Glutamatergic neuron (in vitro differentiated cells): ENCODE data around the gene KCNA3. TPM values are rescaled to one million over a fixed set of nuclear protein-coding genes. Genes with fewer than 3 reads are reported as not detected.

Experiments used
- DNase-seq: peaks from one replicate; pipeline ENCODE4 v3.0.0; 2022
- H3K27ac Mint-ChIP-seq: one replicate; pipeline ENCODE4 v1.8.0; 2020; ENCODE audit warnings: mild to moderate bottlenecking, mixed read lengths, inconsistent platforms; ENCODE audit not compliant: unreplicated experiment
- H3K27me3 Mint-ChIP-seq: one replicate; pipeline ENCODE4 v1.8.0; 2020; ENCODE audit warnings: mild to moderate bottlenecking, moderate library complexity, mixed read lengths, inconsistent platforms; ENCODE audit not compliant: unreplicated experiment
- H3K36me3 Mint-ChIP-seq: one replicate; pipeline ENCODE4 v1.8.0; 2020; ENCODE audit warnings: mild to moderate bottlenecking, mixed read lengths, inconsistent platforms; ENCODE audit not compliant: unreplicated experiment
- H3K4me1 Mint-ChIP-seq: one replicate; pipeline ENCODE4 v1.8.0; 2020; ENCODE audit warnings: mild to moderate bottlenecking, low read depth, mixed read lengths, inconsistent platforms; ENCODE audit not compliant: unreplicated experiment
- H3K4me3 Mint-ChIP-seq: one replicate; pipeline ENCODE4 v1.8.0; 2020; ENCODE audit warnings: mild to moderate bottlenecking, mixed read lengths, inconsistent platforms; ENCODE audit not compliant: unreplicated experiment
- H3K9me3 Mint-ChIP-seq: one replicate; pipeline ENCODE4 v1.8.0; 2020; ENCODE audit warnings: mild to moderate bottlenecking, moderate library complexity, mixed read lengths, inconsistent platforms; ENCODE audit not compliant: unreplicated experiment
- CTCF ChIP-seq: fragments of 200-600 bp; sonication (generic); IDR thresholded peaks from one replicate; pipeline ENCODE4 v1.5.0; 2021; ENCODE audit not compliant: partially characterized antibody, unreplicated experiment
- long read RNA-seq: library from polyadenylated mRNA; unstranded; transcript quantifications from one replicate; pipeline ENCODE4 v2.0.0, GENCODE V29; 2020; ENCODE audit not compliant: unreplicated experiment
- total RNA-seq: library from RNA; stranded (reverse); fragmentation: NEBNext Ultra II Directional; extraction: Animal tissue kit (Norgen Biotek cat#: 25700); gene quantifications from one replicate; pipeline ENCODE4 v1.2.1, GENCODE V29; 2021; ENCODE audit not compliant: unreplicated experiment

KCNA3 gene
- 2.7 TPM for total RNA-seq
- long read RNA-seq: 0 reads

GRCh38 chr1:110674337-110675059, at the start of gene KCNA3:
Gene KCNA3 (minus strand): TSS chr1:110674940. CDS start chr1:110674809, 131 bp downstream.
- Mint-ChIP-seq H3K27me3 (peaks cover 22% of the 10 kb centered on the region), H3K4me3 (peak within 1 kb of the TSS; percentile 87)

GRCh38 chr1:110722807-110723206, 48.1 kb upstream of the KCNA3 start:
- no peaks in the 10 kb centered on the region for H3K9me3 Mint-ChIP-seq
- H3K27me3 Mint-ChIP-seq: peaks cover 2% of the 10 kb centered on the region
- no peak for DNase-seq
- H3K4me3 Mint-ChIP-seq: no peak overlapping the region
- peaks cover 6% of the 10 kb centered on the region for H3K4me1 Mint-ChIP-seq
- H3K36me3 Mint-ChIP-seq: no peaks in the 10 kb centered on the region
- no peak for TF ChIP-seq CTCF
- no peak overlapping the region for H3K27ac Mint-ChIP-seq

More at GRCh38 chr1:110674337-110675059, at the start of gene KCNA3:
- Mint-ChIP-seq H3K27ac (peak within 1 kb of the TSS; percentile 55), H3K9me3 (peaks cover 19% of the 10 kb centered on the region), H3K4me1 (peaks cover 18% of the 10 kb centered on the region), H3K36me3 (peaks cover 5% of the 10 kb centered on the region)
- no peak for TF ChIP-seq CTCF
- peak; percentile 83 for DNase-seq

GRCh38 chr1:110719908-110720307, 45.2 kb upstream of the KCNA3 start:
- Mint-ChIP-seq H3K36me3 (no peaks in the 10 kb centered on the region), H3K27me3 (peaks cover 2% of the 10 kb centered on the region), H3K4me3 (no peak overlapping the region), H3K9me3 (no peaks in the 10 kb centered on the region), H3K4me1 (peaks cover under 1% of the 10 kb centered on the region), H3K27ac (no peak overlapping the region)
- TF ChIP-seq CTCF: no peak
- no peak for DNase-seq

GRCh38 chr1:110718452-110718851, 43.7 kb upstream of the KCNA3 start:
- Mint-ChIP-seq H3K4me3 (no peak overlapping the region), H3K27ac (no peak overlapping the region), H3K36me3 (no peaks in the 10 kb centered on the region), H3K27me3 (peaks cover 2% of the 10 kb centered on the region), H3K9me3 (no peaks in the 10 kb centered on the region), H3K4me1 (peaks cover 5% of the 10 kb centered on the region)
- no peak for TF ChIP-seq CTCF
- no peak for DNase-seq

GRCh38 chr1:110717179-110717578, 42.4 kb upstream of the KCNA3 start:
- H3K4me3 Mint-ChIP-seq: no peak overlapping the region
- DNase-seq: no peak

More at GRCh38 chr1:110717179-110717578, 42.4 kb upstream of the KCNA3 start:
- Mint-ChIP-seq H3K27me3 (peaks cover 2% of the 10 kb centered on the region), H3K36me3 (no peaks in the 10 kb centered on the region), H3K27ac (no peak overlapping the region), H3K4me1 (peaks cover 5% of the 10 kb centered on the region), H3K9me3 (peaks cover 3% of the 10 kb centered on the region)
- TF ChIP-seq CTCF: no peak
